Activated CD8-positive, alpha-beta memory T cell treated with anti-CD3 and anti-CD28 coated beads, Interleukin-2, amount 50 U/mL, for 1 hour (primary cell): Measurements from ENCODE around the gene GPR161.
"Not testable (repeated sequence)": the region's sequence is repeated elsewhere in the genome, so short reads cannot be mapped to it uniquely, and the experiment has no call there.

Experiments used
- DNase-seq: peaks from one replicate; pipeline ENCODE4 v3.0.0-alpha.2; 2020; ENCODE audit errors: extremely low read depth

Gene GPR161

GRCh38 chr1:168136709-168137514, at the start of gene GPR161:
TSS of gene GPR161 (minus strand) at chr1:168136930. CDS start at chr1:168104850, 32,080 bp downstream.
- DNase-seq = no peak

GRCh38 chr1:168181063-168181720, 44.5 kb upstream of the GPR161 start:
- DNase-seq = not testable (repeated sequence)

GRCh38 chr1:168180148-168180524, 43.4 kb upstream of the GPR161 start:
- no peak for DNase-seq

GRCh38 chr1:168179438-168180147, 42.9 kb upstream of the GPR161 start:
- no peak for DNase-seq

GRCh38 chr1:168178638-168179437, 42.1 kb upstream of the GPR161 start, which contains the start of gene TIPRL:
TSS of gene TIPRL (plus strand) at chr1:168178962. CDS start at chr1:168179078, 116 bp downstream.
- peak; percentile 80 for DNase-seq

- DNase-seq = no peak
These were observed 41.5 kb upstream of the GPR161 start for GRCh38 chr1:168178227-168178637.

- DNase-seq = no peak
These were observed 35.7 kb upstream of the GPR161 start for GRCh38 chr1:168172250-168172915.

GRCh38 chr1:168170564-168171508, 34.1 kb upstream of the GPR161 start:
- DNase-seq = no peak

GRCh38 chr1:168167806-168168205, 31.1 kb upstream of the GPR161 start:
- no peak for DNase-seq

GRCh38 chr1:168164771-168165170, 28.0 kb upstream of the GPR161 start:
- DNase-seq = no peak

GRCh38 chr1:168163670-168164069, 26.9 kb upstream of the GPR161 start:
- DNase-seq = no peak

- no peak for DNase-seq
These were observed 24.7 kb upstream of the GPR161 start for GRCh38 chr1:168161459-168161858.

GRCh38 chr1:168159979-168160378, 23.2 kb upstream of the GPR161 start:
- no peak for DNase-seq

- no peak for DNase-seq
These were observed 22.5 kb upstream of the GPR161 start for GRCh38 chr1:168159251-168159650.

- no peak for DNase-seq
These were observed 20.9 kb upstream of the GPR161 start for GRCh38 chr1:168157638-168158037.

- no peak for DNase-seq
These were observed 19.2 kb upstream of the GPR161 start for GRCh38 chr1:168155910-168156309.

GRCh38 chr1:168154707-168155106, 18.0 kb upstream of the GPR161 start:
- not testable (repeated sequence) for DNase-seq

- DNase-seq = no peak
These were observed 15.2 kb upstream of the GPR161 start for GRCh38 chr1:168151935-168152334.

- no peak for DNase-seq
These were observed 13.6 kb upstream of the GPR161 start for GRCh38 chr1:168150283-168150682.

GRCh38 chr1:168148916-168149315, 12.2 kb upstream of the GPR161 start:
- DNase-seq = no peak
